GM19468 (cell line): ENCODE data around the gene RBM24.

Experiments used
- ATAC-seq: cut with Tn5 transposase; IDR thresholded peaks from one replicate; pipeline ENCODE4 v1.9.1; 2021; ENCODE audit warnings: mild to moderate bottlenecking, moderate library complexity, moderate number of reproducible peaks; ENCODE audit not compliant: unreplicated experiment; ENCODE audit errors: extremely low read depth

RBM24 gene

DNA sequence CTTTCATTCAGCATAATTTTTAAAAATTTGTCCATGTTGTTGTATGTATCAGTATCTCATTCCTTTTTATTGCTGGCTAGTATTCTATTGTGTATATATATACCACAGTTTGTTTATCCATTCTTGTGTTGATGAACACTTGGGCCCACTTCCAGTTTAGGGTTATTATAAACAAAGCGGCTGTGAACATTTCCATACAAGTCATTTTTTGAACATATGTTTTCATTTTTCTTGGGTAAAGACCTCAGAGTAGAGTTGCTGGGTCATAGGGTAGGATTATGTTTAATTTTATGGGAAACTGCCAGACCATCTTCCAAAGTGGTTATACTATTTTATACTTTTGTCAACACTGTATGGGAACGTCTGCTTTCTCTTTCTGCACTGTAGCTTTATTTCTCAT, 55.3 kb downstream of the RBM24 start:
- no peak for ATAC-seq

DNA sequence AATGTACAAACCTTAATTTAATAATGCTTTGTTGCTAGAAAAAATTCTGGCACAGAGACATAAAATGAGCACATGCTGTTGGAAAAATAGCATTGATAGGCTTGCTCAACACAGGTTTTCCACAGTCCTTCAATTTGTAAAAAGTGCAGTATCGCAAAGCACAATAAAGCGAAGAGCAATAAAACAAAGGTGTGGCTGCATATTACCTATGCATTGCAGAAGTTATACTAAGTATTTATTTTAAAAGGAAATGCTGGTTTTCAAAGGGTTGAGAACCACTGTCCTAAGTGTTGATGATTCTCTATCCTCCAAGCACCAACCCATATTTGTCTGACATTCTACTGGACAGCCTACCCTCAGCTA, 58.1 kb downstream of the RBM24 start:
- ATAC-seq = no peak

DNA sequence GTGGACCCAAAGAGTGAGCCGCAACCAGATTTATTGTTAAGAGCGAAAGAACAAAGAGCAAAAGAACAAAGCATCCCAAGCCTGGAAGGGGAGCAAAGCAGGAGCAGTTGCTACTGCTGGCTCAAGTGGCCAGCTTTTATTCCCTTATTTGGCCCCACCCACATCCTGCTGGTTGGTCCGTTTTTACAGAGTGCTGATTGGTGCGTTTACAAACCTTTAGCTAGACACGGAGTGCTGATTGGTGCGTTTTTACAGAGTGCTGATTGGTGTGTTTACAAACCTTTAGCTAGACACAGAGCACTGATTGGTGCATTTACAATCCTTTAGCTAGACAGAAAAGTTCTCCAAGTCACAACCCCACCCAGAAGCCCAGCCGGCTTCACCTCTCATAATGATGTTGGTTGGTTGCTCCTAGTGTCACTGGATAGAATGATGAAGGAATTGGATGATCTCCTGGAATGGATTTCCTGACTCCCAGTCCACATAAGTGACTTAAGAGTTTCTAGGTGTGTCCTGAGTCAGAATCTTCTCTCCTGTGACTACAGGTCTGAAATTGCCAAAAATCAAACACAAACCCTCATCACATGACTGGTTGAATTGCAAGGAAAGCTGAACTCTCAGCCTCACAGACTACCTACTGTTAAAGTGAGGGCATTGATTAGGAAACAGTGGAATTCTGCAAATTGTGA, 60.1 kb downstream of the RBM24 start:
- no peak for ATAC-seq

DNA sequence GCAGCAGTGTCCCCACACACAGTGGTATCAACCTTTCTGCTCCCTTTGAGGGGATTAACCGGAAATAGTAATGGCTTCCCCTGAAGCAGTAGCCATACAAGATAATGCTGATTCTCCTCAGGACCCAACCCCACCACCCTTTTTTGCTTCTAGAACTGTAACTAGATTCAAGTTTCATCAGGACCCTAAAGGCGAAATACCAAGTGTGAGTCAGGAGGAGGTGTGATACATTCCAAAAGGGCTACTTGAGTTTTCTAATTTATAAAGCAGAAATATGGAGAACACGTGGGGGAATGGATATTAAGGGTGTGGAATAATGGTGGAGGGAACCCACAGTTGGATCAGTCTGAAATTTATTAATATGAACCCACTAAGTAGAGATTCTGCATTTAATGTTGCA, 60.7 kb downstream of the RBM24 start:
- no peak for ATAC-seq

DNA sequence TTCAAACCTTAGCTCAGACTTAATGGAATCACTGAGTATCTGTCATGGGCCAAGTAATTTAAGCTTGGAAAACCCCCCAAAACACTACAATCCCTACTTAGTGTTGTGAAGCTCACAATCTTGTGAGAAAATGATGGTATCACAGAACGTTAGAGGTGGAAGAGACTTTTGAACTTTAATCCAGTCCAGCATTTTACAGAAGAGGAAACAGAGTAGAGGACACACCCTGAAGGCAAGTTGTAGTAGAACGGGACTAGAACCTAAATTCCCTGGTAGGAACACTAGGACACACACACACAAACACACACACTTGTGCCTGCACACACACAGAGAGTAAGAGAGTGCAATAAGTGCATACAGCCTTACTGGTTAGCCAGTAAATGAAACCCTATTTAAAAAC, 62.1 kb downstream of the RBM24 start:
- ATAC-seq = no peak
